ENCODE measurements around the gene PLAA. TPM values are rescaled to one million over a fixed set of nuclear protein-coding genes. Genes with fewer than 3 reads are reported as not detected.

PLAA gene
- total RNA-seq, 1 experiment from 2014 or later = 41.2 TPM

GRCh38 chr9:26955222-26955903 lies 8.3 kb upstream of the PLAA start:
- DNase-seq (ENCODE audit: low read depth, low spot score) = no peak
- TF ChIP-seq TCF7L2 (IDR thresholded peaks at IDR 0.05; ENCODE audit: borderline replicate concordance, extremely low read depth, insufficient read depth, insufficient read length) (no peak), CTCF (IDR thresholded peaks at IDR 0.05 in 2 of 3, conservative IDR thresholded peaks at IDR 0.05 in 1 of 3; ENCODE audit: borderline replicate concordance in 1 of 3, insufficient read depth in 1 of 3, low read depth in 2 of 3, low read length in 2 of 3) (no peak), EZH2phosphoT487 (IDR thresholded peaks at IDR 0.05; ENCODE audit: borderline replicate concordance) (no peak), CEBPB (IDR thresholded peaks at IDR 0.05; ENCODE audit: low read depth) (no peak), RAD21 (IDR thresholded peaks at IDR 0.05; ENCODE audit: low read depth) (no peak), ELF1 (IDR thresholded peaks at IDR 0.05; ENCODE audit: borderline replicate concordance, low read depth) (no peak), FOSL1 (IDR thresholded peaks at IDR 0.05; ENCODE audit: low read depth) (no peak), MAX (IDR thresholded peaks at IDR 0.05) (no peak), EZH2 (IDR thresholded peaks at IDR 0.05) (no peak), SIN3A (IDR thresholded peaks at IDR 0.05; ENCODE audit: low read depth) (no peak; the same call in 1 of the 2 replicates), SRF (IDR thresholded peaks at IDR 0.05; ENCODE audit: low read depth) (no peak), POLR2A (IDR thresholded peaks at IDR 0.05; ENCODE audit: borderline replicate concordance, extremely low read depth, insufficient read depth, insufficient read length) (no peak), ZNF274 (IDR thresholded peaks at IDR 0.05; ENCODE audit: low read depth, low read length) (no peak), SP1 (IDR thresholded peaks at IDR 0.05; ENCODE audit: low read depth) (no peak)
- ChIA-PET POLR2A (interaction anchor here (1.1 to 1.9 kb wide), 3 partner anchors 8 to 63 kb away, joined by 3 to 11 read pairs (median 4); partner anchors contain the start of genes CAAP1 and PLAA), RAD21 (ENCODE audit: low non-redundant PET in 1 of 2, low total read pairs in 2 of 2, uncharacterized antibody in 2 of 2, unreplicated experiment in 2 of 2) (no interaction called here), CTCF (interaction anchor here (0.9 to 1.0 kb wide), 2 partner anchors 8 to 18 kb away, joined by 3 read pairs; partner anchors contain the start of gene PLAA)
- Histone ChIP-seq H3K4me1 (ENCODE audit: control insufficient read depth in 1 of 2, insufficient read depth in 2 of 2, low read length in 2 of 2) (peaks cover 6 to 23% of the 10 kb centered on the region in 2 experiments; a peak in 3 of 4 replicates), H3K4me2 (ENCODE audit: low read length) (peak overlapping the region; percentile 94), H3K27ac (ENCODE audit: low read depth, low read length) (peak overlapping the region; percentile 52), H3K79me2 (ENCODE audit: insufficient read depth, low read length) (peaks cover 11% of the 10 kb centered on the region; the same call in 1 of the 2 replicates), H2AFZ (ENCODE audit: low read depth, low read length, poor library complexity, severe bottlenecking) (peak overlapping the region; percentile 66), H3K4me3 (replicated peaks in 1 of 2; ENCODE audit: low read depth in 1 of 2, low read length in 2 of 2) (peak overlapping the region; percentile 78 to 88), H3K27me3 (ENCODE audit: insufficient read depth, low read length) (no peaks in the 10 kb centered on the region), H4K20me1 (ENCODE audit: insufficient read depth) (no peaks in the 10 kb centered on the region), H3K9me2 (ENCODE audit: insufficient read depth) (no peaks in the 10 kb centered on the region), H3K9ac (ENCODE audit: low read length) (peak overlapping the region; percentile 85), H3K36me3 (ENCODE audit: control insufficient read depth in 1 of 2, insufficient read depth in 2 of 2, low read length in 2 of 2) (no peaks in the 10 kb centered on the region), H3K9me3 (ENCODE audit: control insufficient read depth in 1 of 2, insufficient read depth in 1 of 2, low read depth in 1 of 2, low read length in 2 of 2) (no peaks in the 10 kb centered on the region)
- no TSS peak for BruUV-seq (replicated peaks)
- intact Hi-C loops (cut with micrococcal nuclease) = no loop called here
- no peak for ATAC-seq

All from HCT116 (cell line).